GM23338 (cell line): ENCODE data around the gene IL17C.
A peak's percentile ranks its signal among the peaks of the same experiment; 100 is the strongest.

Source experiments
- CREB1 ChIP-seq: fragments of 250-450 bp; sonication (Bioruptor Pico); IDR thresholded peaks from 2 replicates; pipeline ENCODE4 v1.5.0; 2020; ENCODE audit warnings: low read depth, mild to moderate bottlenecking, moderate library complexity
- EZH2 ChIP-seq: fragments of 200-600 bp; sonication (generic); IDR thresholded peaks from one replicate; pipeline ENCODE4 v1.8.0; 2017; ENCODE audit warnings: antibody characterized with exemption, mild to moderate bottlenecking, low read depth; ENCODE audit not compliant: unreplicated experiment
- EZH2phosphoT487 ChIP-seq: fragments of 200-600 bp; sonication (generic); IDR thresholded peaks from one replicate; pipeline ENCODE4 v1.8.1; 2018; ENCODE audit warnings: antibody characterized with exemption; ENCODE audit not compliant: unreplicated experiment
- JUNB ChIP-seq: IDR thresholded peaks from one replicate; pipeline ENCODE4 v1.6.1; 2016; ENCODE audit warnings: antibody characterized with exemption; ENCODE audit not compliant: unreplicated experiment
- NANOG ChIP-seq: IDR thresholded peaks from 2 replicates; pipeline ENCODE4 v1.6.1; 2016; ENCODE audit warnings: antibody characterized with exemption, borderline replicate concordance
- POLR2AphosphoS5 ChIP-seq: IDR thresholded peaks from 2 replicates; pipeline ENCODE4 v1.6.1; 2016; ENCODE audit warnings: antibody characterized with exemption, low read depth
- ZNF114 ChIP-seq: fragments of 250-450 bp; sonication (Bioruptor Pico); IDR thresholded peaks from 2 replicates; pipeline ENCODE4 v1.5.0; 2020; ENCODE audit warnings: mild to moderate bottlenecking, moderate library complexity
- TF ChIP-seq, protein P1 (sequence below), 2 experiments: fragments of 200-600 bp in 1 of 2; sonication (generic) in 1 of 2; conservative IDR thresholded peaks; 2 replicates each; pipeline versions ENCODE4 v1.5.1 to v1.6.1; 2016 to 2017; ENCODE audit warnings: antibody characterized with exemption in 2 of 2, low read depth in 2 of 2, mild to moderate bottlenecking in 2 of 2, moderate library complexity in 1 of 2
- TF ChIP-seq, protein P2 (sequence below): IDR thresholded peaks from 2 replicates; pipeline ENCODE4 v1.6.1; 2016; ENCODE audit warnings: antibody characterized with exemption
- TF ChIP-seq, protein P3 (sequence below): IDR thresholded peaks from one replicate; pipeline ENCODE4 v1.6.1; 2018; ENCODE audit warnings: antibody characterized with exemption; ENCODE audit not compliant: unreplicated experiment

DNA sequence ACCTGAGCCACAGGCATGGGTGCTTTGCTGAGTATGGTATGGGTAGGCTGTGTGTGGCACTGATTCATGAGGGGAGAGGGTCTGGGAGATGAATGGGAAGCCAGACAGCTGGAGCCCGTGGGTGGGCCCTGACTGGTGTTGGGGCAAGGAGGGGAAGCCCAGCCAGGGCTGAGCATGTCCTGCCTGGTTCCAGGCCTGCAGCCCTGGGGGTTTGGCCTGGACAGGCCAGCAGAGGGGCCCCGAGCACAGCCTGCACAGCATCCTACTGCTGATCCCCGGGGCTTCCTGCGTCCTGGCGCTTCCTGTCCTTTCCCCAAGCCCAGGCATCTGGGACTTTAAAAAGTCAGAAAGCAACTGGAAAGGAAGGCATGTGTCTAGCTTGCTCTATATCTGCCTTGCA lies 29.1 kb downstream of the IL17C start:
- TF ChIP-seq, protein P1, sequence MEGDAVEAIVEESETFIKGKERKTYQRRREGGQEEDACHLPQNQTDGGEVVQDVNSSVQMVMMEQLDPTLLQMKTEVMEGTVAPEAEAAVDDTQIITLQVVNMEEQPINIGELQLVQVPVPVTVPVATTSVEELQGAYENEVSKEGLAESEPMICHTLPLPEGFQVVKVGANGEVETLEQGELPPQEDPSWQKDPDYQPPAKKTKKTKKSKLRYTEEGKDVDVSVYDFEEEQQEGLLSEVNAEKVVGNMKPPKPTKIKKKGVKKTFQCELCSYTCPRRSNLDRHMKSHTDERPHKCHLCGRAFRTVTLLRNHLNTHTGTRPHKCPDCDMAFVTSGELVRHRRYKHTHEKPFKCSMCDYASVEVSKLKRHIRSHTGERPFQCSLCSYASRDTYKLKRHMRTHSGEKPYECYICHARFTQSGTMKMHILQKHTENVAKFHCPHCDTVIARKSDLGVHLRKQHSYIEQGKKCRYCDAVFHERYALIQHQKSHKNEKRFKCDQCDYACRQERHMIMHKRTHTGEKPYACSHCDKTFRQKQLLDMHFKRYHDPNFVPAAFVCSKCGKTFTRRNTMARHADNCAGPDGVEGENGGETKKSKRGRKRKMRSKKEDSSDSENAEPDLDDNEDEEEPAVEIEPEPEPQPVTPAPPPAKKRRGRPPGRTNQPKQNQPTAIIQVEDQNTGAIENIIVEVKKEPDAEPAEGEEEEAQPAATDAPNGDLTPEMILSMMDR (conservative IDR thresholded peaks at IDR 0.05; ENCODE audit: low read depth in 2 of 2), result peak in 1 of 2 experiments; percentile 18; a peak in 1 of 4 replicates
- TF ChIP-seq NANOG (no peak), EZH2 (no peak), JUNB (no peak), ZNF114 (CRISPR knock-in tag) (no peak), POLR2AphosphoS5 (no peak), EZH2phosphoT487 (no peak), CREB1 (CRISPR knock-in tag) (no peak)
- TF ChIP-seq, protein P2, sequence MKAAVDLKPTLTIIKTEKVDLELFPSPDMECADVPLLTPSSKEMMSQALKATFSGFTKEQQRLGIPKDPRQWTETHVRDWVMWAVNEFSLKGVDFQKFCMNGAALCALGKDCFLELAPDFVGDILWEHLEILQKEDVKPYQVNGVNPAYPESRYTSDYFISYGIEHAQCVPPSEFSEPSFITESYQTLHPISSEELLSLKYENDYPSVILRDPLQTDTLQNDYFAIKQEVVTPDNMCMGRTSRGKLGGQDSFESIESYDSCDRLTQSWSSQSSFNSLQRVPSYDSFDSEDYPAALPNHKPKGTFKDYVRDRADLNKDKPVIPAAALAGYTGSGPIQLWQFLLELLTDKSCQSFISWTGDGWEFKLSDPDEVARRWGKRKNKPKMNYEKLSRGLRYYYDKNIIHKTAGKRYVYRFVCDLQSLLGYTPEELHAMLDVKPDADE, result no peak
- TF ChIP-seq, protein P3, sequence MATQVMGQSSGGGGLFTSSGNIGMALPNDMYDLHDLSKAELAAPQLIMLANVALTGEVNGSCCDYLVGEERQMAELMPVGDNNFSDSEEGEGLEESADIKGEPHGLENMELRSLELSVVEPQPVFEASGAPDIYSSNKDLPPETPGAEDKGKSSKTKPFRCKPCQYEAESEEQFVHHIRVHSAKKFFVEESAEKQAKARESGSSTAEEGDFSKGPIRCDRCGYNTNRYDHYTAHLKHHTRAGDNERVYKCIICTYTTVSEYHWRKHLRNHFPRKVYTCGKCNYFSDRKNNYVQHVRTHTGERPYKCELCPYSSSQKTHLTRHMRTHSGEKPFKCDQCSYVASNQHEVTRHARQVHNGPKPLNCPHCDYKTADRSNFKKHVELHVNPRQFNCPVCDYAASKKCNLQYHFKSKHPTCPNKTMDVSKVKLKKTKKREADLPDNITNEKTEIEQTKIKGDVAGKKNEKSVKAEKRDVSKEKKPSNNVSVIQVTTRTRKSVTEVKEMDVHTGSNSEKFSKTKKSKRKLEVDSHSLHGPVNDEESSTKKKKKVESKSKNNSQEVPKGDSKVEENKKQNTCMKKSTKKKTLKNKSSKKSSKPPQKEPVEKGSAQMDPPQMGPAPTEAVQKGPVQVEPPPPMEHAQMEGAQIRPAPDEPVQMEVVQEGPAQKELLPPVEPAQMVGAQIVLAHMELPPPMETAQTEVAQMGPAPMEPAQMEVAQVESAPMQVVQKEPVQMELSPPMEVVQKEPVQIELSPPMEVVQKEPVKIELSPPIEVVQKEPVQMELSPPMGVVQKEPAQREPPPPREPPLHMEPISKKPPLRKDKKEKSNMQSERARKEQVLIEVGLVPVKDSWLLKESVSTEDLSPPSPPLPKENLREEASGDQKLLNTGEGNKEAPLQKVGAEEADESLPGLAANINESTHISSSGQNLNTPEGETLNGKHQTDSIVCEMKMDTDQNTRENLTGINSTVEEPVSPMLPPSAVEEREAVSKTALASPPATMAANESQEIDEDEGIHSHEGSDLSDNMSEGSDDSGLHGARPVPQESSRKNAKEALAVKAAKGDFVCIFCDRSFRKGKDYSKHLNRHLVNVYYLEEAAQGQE, result no peak
